Stimulated activated CD4-positive, alpha-beta T cell treated with anti-CD3 and anti-CD28 coated beads, Interleukin-15, amount 100 ng/mL, for 1 hour (primary cell): Measurements from ENCODE around the gene CBLN3.
"Not testable (repeated sequence)": the region's sequence is repeated elsewhere in the genome, so short reads cannot be mapped to it uniquely, and the experiment has no call there.

ENCODE experiments used
- DNase-seq, 2 donors: peaks; one replicate each; pipeline ENCODE4 v3.0.0-alpha.2; 2020; ENCODE audit warnings: low read depth in 1 of 2, low spot score in 1 of 2

Gene CBLN3

DNA sequence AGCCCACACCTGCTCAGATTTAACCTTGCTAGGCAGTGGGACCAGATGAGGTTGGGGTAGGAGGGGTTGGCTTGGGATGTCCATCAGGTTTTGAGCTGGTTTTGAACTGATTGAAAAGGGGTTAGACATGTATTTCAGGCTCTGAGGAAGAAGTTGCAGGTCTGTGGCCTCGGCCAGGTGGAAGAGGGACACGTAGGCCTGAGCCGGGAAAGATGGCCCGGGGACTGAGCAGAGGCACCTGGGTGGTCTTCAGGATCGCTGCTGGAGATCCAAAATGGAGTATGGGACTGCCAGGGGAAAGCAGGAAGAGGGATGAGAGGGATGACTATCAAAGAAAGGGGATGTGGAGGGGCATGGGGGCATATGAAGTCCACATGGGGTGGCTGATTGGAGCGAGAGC, 23.1 kb downstream of the CBLN3 start:
- DNase-seq = no peak

DNA sequence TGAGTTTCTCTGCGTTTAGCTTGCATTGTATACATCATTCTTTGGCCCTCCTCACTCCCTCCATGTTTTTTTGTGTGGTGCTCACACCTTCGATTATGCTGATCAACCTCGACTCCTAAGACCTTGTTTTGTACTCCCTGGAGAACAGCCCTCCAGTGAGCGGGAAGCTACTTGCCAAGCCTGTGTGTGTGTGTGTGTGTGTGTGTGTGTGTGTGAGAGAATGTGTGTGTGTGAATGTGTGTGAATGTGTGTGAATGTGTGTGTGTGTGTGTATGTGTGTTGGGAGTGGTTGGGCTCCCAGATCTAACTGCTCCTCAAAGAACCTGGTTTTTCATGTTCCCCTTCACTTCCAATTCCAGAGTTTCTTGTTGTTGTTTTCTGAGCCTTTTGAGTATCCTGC, 24.7 kb downstream of the CBLN3 start:
- DNase-seq = no peak

DNA sequence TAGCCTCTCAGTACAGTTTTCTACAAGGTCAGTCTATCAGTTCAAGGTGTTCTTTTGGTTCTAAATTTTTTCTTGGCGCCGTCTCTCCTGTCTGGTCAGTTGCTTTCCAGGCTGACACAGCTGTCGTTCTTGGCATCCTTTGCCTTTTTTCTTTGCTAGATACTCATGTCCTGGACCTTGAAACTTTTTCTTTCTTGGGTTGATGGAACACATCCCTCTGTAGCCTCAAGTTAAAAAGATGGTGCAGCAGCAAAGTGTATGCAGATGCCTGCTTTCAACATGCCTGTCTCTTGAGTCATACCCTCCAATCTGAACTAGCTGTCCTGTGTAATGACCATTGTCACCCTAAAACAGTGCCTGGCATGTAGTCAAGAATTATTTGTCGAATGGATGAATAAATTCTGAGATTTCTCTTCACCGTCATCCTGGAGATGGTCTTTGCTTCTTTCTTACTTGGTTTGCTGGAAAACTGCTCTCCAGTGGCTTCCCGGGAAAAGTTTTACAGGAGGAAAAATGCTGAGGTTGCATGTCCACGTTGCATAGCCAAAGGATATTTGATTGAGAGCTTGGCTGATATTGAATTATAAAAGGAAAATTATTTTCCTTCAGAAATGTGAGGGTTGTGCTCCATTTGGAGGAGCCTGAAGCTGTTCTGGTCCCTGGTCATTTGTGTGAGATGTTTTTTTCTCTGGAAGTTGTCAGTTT, 26.0 kb downstream of the CBLN3 start:
- DNase-seq = no peak

DNA sequence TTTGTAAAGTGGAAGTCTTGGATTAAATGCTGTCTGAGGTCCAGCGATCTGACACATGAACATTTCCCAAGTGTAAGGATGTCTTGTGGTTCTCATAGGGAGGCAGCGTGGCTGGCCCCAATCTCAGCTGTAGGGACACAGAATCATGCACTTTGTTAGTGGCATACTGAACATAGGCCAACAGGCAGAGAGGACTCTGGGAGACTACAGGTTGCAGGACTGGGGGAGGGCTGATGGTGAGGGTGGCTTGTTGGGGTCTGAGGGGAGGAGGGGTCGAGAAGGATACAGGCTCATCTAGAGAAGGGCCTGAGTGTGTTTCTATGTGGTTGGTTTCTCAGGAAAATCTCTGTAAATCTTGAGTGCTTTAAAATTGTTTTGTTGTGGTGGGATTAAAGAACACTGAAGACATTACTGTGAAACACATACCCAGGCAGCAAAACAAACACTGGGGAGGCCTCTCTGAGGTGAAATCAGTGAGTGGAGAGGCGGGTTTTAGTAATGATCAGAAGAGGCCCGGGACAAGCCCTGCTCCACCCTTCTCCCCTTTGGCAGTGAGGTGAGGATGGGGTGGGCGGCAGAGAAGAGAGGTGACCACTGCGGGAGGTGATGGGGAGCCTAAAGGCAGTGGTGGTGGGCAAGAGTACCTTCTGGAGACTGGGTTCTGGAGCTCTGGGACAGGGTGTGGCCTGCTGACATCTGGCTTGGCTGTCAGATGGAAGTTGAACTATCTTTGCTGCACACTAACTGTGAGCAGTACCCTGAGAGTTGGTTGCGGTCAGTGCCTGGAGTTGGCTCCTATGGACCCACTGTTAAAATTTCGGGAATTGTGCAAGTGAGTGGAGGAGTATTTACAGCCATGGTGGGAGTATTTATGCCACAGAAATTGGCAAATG, 27.4 kb downstream of the CBLN3 start:
- DNase-seq = no peak

DNA sequence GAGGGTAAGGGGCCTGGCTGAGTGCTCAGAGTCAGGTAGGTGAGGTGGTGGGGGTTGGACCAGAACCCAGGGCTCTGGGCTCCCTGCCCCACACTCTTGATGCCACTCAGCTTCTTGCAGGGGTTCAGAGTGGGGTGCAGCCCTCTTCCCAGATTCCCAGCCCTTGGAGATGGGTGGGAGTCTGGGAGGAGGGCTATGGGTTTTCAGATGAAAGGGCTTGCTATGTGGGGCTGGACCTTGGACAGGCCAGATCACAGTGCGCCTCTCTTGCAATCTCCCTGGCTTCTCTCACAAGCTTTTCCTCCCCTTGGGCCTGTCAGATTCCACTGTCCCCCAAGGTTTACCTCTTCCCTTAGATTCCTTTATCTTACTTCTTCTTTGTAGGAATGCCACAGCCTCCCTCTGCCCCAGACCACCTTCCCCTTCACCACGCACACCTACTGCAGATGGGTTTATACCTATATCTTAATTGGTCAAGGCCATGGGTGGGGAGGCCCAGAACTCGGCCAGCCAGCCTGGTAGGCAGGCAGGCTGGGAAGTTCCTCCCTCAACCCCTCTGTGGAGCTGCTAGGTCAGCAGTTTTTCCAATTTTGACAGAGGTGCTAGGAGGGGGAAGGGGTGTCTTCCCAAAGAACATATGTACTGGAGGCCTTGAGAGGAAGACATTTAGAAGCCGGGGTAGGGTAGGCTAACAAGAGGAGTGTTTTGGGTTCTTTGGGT, 29.3 kb downstream of the CBLN3 start:
- no peak for DNase-seq

DNA sequence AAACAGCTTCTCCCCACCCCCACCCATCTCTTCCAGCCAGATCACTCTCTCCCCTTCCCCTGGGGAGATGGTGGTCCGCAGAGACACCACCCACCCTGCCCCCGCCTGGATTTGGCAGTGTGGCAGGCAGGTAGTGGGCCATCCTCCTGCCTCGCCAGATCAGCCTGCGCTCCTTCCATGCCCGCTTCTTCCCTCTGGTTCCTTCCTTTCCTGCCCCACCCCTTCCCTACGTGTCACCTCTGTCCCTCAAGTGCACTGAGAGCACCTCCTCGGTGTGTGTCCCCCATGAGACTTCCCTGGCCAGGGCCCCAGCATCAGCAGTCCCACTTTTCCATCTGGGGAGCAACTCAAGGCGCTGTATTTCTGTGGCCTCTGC, 30.0 kb downstream of the CBLN3 start:
- no peak for DNase-seq

DNA sequence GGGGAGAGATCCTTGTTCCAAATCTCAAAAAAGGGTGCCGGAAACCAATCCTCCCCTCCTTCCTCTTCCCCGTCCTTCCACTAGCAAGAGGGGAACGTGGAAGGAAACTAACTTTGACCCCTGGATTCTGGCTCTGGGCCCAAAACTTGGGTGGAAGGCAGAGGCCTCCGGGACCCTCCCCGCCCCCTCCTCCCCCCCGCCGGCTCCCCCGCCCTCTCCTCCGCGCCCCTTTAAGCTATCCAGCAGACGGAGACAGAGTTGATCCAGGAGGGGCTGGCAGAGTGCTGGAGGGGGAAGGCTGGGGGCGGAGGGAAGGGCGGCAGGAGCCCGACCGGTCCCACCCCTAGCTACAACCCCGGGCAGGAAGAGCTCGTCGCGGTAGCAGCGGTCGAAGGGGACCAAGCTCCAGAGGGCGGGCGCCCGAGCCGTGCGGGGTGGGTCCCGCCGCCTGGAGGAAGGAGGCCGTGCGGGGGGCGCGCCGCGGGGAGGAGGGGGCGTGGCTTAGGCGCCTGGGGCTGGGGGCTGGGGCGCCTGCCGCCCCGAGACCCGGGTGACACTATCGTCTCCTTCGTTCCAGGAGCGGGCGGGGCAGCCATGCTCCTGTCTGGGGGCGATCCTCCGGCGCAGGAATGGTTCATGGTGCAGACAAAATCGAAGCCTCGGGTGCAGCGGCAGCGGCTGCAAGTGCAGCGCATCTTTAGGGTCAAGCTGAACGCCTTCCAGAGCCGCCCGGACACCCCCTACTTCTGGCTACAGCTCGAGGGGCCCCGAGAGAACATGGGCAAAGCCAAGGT, 30.6 kb downstream of the CBLN3 start, which contains the start of gene NYNRIN:
Gene NYNRIN (plus strand): TSS at position 351 of the 794 bp plus-strand sequence. CDS start 244 bp downstream, at position 595.
- peak in 1 of 2 donors; percentile 11 for DNase-seq

DNA sequence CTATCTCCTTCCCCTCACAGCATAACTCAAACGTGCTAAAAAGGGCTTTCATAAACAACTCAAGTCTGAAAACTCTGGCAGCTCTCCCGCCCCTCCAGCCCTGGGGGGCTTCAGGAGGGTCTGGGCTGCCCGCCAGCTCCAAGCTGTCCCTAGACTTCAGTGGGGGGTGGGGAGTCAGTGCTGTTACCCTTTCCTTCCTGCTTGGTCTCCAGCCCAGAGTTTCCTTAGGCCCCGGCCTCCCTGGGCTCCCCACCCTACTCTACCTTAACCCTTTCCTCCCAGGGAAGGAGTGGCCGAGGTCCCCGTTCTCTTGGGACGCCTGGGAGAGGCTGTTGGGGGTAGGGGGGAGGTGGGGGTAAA, 31.2 kb downstream of the CBLN3 start:
- DNase-seq = no peak

DNA sequence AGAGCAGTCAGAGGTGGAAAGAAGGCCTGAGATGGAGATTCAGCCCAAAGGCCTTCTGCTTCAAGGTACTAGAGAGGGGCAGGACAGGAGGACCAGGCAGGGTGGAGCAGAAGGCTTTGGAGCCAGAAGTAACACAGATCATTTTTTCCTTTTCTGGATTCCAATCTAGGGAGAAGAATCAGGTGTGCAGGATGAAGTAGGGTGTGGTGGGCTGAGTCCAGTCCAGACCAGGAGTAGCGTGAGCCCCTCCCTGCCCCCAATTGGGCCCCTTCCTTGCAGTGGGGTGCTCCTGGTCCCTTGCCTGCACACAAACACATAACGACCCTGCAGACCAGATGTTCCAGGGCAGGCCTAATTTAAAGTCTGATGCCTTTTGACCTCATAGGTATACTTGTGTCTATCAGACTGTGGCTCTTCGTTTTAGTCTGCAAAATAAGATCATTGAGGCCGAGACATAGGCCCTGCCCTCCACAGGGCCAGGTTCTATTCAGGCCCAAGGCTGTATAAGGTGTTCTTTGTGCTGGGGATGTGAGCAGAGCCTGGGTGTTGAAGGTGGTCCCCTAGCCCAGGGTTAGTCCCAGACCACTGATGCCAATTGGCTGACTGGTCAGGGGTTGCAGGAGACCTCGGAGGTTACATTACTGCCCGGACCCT, 31.7 kb downstream of the CBLN3 start:
- DNase-seq = no peak

DNA sequence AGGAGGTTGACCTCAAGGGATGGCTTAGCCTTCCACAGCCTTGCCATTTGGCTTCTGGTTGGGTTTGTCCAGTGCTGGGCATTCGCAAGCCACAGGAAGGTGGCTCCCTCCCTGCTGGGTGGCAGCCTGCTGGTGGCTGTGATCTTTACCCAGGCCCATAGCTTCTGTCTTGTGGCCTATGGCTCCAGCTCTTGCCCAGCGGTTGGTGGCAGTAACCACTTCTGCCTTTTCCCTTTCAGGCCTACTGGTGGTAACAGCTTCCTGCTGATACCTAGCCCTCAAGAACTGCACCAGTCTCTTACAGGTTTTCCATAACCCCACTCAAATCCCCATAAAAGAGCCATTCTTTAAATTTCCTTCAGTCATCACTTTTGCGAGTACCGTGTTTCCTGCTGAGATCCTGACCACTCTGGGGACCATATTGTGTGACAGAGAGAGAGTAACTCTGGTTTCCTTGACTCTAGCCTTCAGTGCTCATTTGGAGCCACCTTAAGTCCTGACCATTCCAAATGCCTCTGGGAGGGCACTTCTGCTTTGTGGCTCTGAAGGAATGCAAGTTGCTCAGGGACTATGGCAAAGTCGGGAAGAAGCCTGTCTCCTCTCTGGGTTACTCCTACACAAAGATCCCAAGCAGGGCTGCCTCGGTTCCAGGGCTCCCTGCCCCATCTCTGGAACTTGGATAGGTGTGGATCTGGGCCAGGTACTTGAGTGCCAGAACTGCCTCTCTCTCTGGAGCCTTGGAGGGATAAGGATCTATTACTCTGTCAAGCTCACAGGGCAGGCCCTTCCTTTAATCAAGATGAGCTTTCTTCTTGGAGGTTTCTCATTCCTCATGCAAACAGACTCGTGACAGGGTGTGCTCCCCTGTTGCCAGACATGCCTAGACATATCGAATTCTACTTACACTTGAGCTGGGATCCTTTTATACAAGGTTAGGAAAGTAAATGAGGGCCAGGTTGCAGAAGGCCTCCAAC, 33.6 kb downstream of the CBLN3 start:
- no peak for DNase-seq

DNA sequence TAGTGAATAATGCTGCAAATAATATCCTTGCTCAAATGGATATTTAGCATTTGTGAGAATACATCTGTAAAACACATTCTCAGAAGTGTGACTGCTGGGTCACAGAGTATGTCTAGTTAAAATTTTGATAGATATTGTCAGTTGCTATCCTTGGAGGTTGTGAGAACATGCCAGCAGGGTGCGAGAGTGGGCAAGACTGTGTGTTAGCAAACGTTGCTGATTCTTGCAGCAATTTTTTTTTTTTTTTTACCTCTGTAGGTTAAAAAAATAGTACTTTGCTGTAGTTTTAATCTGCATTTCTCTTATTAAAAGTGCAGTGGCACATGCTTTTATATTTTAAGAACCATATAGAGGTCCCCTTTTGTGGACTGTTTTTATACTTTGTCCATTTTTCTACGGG, 35.2 kb downstream of the CBLN3 start:
- no peak for DNase-seq

DNA sequence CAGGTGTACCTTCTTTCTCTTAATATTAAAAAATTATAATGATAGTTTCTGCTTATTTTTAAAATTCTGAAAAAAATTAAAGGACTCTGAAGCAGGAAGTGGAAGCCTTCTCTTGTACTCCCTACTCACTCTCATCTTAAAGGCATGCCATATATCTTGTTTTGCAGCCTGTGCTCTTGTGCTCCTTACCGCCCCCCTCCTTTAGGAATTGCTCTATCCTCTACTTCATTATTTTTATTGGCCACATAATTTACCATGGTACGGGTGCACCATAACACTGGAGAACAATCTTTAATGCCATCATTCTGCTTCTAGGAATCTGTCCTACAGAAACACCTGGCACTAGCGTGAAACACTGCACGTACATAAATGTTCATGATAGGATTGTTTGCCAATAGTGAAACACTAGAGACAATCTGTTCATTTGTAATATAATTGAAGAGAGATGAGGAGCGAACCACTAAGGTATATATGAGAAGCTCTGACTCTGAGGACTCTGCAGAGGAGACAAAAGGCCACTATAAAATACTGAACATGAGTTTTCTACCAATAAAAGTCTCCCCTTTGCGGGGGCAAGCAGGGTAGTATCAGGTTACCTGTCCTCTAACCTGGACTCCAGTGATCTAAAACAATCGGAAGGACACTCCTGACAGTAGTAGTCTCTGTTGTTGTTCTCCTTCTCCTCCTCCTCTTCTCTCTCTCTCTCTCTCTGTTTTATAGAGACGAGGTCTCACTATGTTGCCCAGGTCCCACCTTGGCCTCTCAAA, 37.0 kb downstream of the CBLN3 start:
- no peak for DNase-seq

DNA sequence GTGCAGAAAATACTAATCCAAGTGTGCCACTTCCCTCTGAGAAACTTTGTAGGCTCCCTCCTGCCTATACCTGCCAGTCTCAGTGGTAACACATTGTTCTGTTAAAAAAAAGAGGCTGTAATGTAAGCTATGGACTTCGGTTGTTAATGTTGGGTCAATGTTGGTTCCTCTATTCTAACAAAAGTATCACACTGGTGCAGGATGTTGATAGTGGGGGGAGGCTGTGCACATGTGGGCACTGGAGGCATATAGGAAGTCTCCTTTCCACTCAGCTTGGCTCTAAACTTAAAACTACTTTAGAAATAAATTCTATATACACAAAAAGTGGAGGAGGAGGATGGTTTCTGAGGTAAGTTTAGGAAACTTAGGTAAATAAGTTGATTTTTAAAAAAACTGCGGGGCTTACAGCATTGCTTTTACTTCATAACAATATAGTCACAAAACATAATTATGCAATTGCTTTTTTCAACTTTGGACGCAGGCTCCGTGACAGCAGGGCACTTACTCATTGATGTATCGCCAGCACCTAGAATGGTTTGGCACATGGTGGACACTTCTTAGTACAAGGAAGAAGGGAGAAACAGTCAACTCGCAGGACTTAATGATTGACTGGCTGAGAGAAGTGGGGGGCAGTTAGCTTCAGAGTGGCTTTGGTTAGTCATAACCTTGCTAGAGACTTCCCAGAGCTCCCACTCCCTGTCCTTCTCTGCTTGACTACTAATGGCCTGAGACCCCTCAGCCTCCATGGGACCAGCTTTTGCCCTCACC, 38.6 kb downstream of the CBLN3 start:
- DNase-seq = no peak

DNA sequence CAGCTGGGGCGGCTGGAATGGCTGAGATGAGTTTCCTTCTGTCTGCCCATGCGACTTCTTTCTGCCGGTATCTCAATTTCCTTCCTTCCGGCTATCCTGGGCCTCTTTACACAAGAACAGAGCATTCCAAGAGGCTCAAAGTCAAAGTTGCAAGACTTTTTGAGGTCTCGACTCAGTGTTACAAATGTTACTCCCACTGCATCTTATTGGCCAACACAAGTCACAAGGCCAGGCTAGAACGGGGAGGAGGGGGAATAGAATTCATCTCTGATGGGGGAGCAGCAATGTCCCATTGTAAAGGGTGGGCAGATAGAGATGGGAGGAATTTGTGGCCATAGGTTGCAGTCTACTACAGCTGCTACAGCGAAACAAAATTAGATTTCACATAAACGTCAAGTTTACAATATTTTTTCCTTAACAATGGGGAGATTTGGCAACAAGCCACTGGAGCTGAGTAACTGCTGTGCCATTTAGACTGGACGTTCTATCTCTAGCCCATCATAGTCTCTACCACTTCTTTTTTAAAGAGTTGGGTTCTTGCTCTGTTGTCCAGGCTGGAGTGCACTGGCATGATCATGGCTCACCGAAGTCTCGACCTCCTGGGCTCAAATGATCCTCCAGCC, 40.1 kb downstream of the CBLN3 start:
- no peak for DNase-seq

DNA sequence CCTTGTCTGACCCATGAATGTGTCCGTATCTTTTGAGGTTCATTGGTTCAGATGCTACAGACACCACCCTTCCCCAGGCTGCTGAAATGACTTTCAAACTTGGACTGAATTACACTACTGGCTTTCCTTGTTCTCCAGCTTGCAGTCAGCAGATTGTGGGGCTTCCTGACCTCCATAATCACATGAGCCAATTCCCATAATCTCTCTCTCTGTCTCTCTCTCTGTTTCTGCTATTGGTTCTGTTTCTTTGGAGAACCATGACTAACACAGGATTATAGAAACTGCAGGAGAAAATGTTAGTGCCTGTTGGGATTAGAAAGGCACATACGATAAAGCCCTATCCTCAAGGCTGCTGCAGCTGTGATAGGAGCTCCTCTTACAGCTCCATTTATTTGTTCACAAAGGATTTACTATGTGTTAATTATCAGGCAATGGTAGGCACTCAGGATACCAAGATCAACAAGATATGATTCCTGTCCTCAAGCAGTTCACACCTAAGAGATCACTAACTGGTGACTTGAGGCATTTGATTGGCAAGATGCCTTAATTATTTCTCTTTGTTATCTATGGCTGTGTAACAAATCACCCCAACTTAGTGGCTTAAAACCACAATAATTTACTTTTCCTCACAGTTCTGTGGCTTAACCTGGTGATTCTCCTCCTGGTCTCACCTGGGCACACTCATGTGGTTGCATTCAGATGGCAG, 40.8 kb downstream of the CBLN3 start:
- no peak for DNase-seq

DNA sequence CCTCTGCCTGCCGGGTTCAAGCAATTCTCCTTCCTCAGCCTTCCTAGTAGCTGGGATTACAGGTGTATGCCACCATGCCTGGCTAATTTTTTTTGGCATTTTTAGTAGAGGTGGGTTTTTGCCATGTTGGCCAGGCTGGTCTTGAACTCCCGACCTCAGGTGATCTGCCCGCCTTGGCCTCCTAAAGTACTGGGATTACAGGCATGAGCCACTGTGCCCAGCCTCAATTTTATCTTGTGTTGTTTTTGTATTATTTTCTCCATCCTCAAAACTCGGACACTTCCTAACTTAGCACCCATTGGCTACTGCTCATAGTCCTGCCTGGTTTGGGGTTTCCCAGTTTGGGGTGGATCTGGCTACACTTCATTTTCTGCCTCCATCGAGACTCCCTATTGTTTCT, 41.9 kb downstream of the CBLN3 start:
- DNase-seq = not testable (repeated sequence)

DNA sequence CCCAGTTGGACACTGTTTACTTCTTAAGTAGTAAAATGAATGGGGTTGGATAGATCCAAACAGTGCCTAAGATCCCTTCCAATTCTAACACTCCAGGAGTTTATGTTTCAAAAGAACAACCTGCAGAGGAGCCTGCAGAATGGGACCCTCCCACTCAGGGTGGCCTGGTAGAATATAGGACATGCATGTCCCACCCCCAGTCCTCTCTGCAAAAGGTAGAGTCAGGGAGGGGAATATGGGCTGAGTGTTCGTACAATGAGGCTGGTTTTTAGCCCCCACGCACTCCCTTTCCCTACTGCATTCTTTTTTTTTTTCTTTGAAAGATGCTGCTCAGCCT, 42.5 kb downstream of the CBLN3 start:
- no peak for DNase-seq
